ENCODE results near the gene UBA7.
"Not testable (repeated sequence)": the region's sequence is repeated elsewhere in the genome, so short reads cannot be mapped to it uniquely, and the experiment has no call there.

UBA7 gene

GRCh38 chr3:49781415-49782199 is 32.1 kb downstream of the UBA7 start:
- no peak for DNase-seq

DNA sequence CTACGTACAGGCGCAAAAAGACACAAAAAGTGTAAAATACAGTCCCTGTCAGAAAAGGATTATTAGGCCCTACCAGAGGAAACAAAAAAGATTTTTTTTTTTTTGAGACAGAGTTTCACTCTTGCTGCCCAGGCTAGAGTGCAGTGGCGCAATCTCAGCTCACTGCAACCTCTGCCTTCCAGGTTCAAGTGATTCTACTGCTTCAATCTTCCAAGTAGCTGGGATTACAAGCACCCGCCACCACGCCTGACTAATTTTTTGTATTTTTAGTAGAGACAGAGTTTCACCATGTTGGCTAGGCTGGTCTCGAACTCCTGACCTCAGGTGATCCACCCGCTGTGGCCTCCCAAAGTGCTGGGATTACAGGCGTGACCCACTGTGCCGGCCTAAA is 32.8 kb downstream of the UBA7 start:
- not testable (repeated sequence) for DNase-seq

DNA sequence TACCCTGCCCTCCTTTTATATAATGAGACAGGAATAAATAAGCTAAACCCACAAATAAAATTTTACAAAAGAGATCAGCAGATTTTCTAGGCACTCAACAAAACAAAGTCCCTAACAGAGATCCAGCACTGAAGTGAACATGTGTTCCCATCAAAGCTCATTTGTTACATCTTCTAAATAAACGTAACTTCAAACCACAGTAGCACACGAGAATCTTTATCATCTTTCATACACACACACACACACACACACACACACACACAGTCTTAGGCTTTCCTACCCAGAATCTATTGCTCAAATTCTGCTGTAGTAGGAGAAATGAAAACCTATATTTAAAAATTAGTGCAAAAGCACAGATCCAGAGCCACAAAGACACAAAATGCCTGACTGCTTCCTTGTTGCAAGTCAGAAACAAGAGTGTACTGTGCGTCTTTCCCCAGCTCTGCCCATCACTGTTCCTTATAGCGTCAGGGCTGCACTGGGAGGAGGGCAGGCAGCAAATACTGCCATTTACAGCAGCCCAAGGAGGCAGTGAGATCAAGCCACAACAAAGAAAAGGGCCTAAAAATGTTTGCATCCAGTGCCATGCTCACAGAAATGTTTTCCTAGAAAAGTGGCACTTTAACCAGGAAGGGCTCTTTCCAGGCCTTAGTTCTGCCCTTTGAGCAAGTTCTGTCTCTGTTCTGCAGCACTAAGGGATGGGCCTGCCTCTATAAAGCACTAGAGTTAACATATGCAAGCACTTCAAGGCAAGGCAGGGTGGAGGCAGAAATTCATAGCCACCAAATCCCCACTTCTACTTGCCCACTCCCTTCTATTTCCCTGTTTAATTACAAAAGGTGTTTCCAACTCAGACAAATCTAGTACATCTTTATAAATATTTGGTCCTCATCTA is 33.4 kb downstream of the UBA7 start:
- no peak for DNase-seq

DNA sequence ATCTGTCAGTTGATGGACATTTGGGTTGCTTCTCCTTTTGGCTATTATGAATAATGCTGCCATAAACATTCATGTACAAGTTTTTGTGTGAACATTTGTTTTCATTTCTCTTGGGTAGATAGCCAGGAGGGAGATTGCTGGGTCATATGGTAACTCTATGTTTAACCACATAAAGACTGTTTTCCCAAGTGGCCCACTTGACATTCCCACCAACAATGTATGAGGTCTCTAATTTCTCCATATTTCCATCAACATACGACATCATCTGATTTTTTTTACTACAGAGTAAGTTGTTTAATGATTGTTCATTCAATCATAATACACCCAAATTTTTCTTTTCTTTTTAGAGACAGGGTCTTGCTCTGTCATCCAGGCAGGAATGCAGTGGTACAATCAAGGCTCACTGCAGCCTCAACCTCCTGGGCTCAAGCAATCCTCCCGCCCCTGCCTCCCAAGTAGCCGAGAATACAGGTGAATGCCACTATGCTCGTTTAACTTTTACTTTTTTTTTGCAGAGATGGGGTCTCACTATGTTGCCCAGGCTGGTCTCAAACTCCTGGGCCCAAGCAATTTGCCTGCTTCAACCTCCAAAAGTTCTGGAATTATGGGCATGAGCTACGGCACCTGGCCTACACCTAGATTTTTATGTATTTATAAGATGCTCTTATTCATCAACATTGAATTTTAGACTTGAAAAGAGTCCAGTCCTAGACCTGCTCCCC is 34.2 kb downstream of the UBA7 start:
- DNase-seq: no peak

DNA sequence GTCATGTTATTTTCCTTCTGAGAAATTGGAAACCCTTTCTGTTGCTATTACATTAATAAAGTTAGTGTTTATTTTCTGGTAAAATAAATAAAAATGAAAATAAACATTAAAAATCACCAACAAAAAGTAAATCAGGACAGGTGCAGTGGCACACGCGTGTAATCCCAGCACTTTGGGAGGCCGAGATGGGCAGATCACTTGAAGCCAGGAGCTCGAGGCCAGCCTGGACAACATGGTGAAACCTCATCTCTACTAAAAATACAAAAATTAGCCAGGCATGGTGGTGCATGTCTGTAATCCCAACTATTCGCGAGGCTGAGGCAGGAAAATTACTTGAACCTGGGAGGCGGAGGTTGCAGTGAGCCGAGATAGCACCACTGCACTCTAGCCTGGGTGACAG is 37.7 kb downstream of the UBA7 start:
- not testable (repeated sequence) for DNase-seq

DNA sequence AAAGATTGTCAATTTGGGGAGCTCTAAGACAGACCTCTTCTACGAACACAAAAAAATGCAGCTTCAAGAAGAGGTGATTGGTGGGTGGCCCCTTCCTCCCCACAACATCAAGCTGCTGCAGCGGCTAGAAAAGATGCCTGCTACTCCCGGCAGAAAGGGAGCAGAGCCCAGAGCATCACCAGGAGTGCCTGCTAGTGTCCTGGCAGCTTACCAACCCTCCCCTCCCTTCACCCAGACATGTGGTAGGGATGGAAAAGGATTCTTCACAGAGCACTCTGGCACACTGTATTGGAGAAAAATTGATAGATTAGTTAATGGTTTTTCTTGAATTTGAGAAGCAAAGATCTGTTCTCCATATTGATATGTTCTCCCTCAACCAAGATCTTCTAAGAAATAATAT is 38.2 kb downstream of the UBA7 start:
- DNase-seq: no peak

- no peak for DNase-seq
Observed at GRCh38 chr3:49772703-49773102, 41.0 kb downstream of the UBA7 start.

GRCh38 chr3:49771340-49771938 is 42.3 kb downstream of the UBA7 start:
- no peak for DNase-seq

DNA sequence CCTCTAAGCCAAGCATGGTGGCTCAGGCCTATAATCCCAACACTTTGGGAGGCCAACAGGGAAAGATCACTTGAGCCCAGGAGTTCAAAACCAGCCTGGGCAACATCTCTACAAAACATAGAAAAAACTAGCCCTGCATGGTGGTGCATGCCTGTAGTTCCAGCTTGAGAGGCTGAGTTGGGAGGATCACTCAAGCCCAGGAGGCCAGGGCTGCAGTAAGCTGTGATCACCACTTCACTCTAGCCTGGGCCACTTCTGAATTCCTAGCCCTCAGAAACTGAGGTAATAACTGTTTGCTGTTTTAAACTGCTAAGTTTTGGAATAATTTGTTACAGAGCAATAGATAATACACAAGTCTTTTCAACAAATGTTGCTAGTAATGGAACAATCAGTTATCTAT is 43.8 kb downstream of the UBA7 start:
- no peak for DNase-seq

GRCh38 chr3:49769286-49769915 is 44.4 kb downstream of the UBA7 start:
- DNase-seq: no peak

GRCh38 chr3:49763981-49764380 is 49.8 kb downstream of the UBA7 start:
- no peak for DNase-seq

GRCh38 chr3:49761661-49762060 is 52.1 kb downstream of the UBA7 start:
- no peak for DNase-seq

- DNase-seq: no peak
Observed at GRCh38 chr3:49759226-49759625, 54.5 kb downstream of the UBA7 start.

DNA sequence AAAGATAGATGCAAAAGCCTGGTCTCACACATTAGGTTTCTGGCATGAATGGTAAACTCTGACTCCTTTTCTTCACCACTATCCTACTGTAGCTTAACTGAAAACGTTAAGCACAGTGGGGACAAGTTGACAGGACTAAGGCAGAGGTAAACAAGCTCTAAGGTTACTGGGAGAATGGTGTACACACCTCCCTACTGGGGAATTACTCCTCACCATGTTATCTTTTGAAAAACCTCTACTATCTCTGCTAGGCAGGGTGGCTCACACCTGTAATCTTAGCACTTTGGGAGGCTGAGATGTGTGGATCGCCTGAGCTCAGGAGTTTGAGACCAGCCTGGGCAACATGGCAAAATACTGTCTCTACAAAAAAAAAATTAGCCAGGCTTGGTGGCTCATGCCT is 56.6 kb downstream of the UBA7 start:
- DNase-seq: no peak

- DNase-seq: no peak
Observed at GRCh38 chr3:49756036-49756435, 57.7 kb downstream of the UBA7 start.

All from bone marrow (tissue), 2 donors.